ENCODE measurements around the gene ITGA2B.

- TF ChIP-seq, protein P1, sequence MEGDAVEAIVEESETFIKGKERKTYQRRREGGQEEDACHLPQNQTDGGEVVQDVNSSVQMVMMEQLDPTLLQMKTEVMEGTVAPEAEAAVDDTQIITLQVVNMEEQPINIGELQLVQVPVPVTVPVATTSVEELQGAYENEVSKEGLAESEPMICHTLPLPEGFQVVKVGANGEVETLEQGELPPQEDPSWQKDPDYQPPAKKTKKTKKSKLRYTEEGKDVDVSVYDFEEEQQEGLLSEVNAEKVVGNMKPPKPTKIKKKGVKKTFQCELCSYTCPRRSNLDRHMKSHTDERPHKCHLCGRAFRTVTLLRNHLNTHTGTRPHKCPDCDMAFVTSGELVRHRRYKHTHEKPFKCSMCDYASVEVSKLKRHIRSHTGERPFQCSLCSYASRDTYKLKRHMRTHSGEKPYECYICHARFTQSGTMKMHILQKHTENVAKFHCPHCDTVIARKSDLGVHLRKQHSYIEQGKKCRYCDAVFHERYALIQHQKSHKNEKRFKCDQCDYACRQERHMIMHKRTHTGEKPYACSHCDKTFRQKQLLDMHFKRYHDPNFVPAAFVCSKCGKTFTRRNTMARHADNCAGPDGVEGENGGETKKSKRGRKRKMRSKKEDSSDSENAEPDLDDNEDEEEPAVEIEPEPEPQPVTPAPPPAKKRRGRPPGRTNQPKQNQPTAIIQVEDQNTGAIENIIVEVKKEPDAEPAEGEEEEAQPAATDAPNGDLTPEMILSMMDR (conservative IDR thresholded peaks at IDR 0.05 in 1 of 2, IDR thresholded peaks at IDR 0.05 in 1 of 2; ENCODE audit: extremely low read depth in 1 of 2, insufficient read depth in 1 of 2, low read depth in 1 of 2, low read length in 2 of 2): no peak
- no peak for TF ChIP-seq EZH2 (IDR thresholded peaks at IDR 0.05; ENCODE audit: borderline replicate concordance, low read length)
Measured at GRCh38 chr17:44327715-44328449, 61.6 kb downstream of the ITGA2B start.
